Lower leg skin (tissue), 3 donors: Measurements from ENCODE around the gene SHISA7.

Experiments used
- POLR2A ChIP-seq, 2 donors: fragments of 450-650 bp; IDR thresholded peaks; one replicate each; pipeline ENCODE4 v1.6.1; 2016 to 2017; ENCODE audit warnings: antibody characterized with exemption in 2 of 2, mild to moderate bottlenecking in 1 of 2, moderate library complexity in 1 of 2
- TF ChIP-seq, protein P1 (sequence below), 3 donors: fragments of 450-650 bp; IDR thresholded peaks; one replicate each; pipeline ENCODE4 v1.5.1; 2016; ENCODE audit warnings: antibody characterized with exemption in 3 of 3, mild to moderate bottlenecking in 3 of 3, moderate library complexity in 2 of 3

DNA sequence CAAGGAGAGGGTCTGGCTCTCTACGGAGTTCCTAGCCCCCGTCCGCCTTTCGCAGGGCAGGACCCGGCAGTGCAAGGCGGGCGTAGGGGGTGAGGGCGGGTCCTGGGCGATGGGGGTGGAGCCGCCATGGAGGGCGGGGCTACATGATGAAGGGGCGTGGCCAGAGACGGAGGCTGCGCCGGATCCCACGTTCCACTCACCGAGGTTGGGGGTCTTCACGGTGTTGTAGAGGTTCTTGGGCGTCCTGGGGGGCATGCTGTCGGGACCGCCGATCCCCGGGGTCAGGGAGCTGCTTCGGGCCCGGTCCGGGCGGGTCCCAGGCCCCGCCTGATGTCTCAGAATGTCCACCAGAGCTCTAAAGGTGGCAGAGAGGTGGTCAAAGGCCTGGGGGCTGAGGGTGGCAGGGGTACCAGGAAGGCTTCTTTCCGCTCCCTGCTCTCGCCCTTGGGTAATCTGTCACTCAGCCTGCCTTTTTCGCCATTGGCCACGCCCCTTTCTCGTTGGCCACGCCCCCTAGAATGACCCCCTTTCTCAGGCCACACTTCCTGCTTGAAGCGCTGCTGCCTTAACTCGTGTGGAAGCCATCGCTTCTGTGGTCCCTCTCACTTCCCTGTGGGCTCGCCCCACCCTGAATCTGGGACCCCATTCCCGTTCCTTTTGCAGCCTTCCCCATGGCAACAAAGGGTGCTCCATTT lies 2.5 kb downstream of the SHISA7 start:
- TF ChIP-seq POLR2A (IDR thresholded peaks at IDR 0.05), result no peak
- TF ChIP-seq, protein P1, sequence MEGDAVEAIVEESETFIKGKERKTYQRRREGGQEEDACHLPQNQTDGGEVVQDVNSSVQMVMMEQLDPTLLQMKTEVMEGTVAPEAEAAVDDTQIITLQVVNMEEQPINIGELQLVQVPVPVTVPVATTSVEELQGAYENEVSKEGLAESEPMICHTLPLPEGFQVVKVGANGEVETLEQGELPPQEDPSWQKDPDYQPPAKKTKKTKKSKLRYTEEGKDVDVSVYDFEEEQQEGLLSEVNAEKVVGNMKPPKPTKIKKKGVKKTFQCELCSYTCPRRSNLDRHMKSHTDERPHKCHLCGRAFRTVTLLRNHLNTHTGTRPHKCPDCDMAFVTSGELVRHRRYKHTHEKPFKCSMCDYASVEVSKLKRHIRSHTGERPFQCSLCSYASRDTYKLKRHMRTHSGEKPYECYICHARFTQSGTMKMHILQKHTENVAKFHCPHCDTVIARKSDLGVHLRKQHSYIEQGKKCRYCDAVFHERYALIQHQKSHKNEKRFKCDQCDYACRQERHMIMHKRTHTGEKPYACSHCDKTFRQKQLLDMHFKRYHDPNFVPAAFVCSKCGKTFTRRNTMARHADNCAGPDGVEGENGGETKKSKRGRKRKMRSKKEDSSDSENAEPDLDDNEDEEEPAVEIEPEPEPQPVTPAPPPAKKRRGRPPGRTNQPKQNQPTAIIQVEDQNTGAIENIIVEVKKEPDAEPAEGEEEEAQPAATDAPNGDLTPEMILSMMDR (IDR thresholded peaks at IDR 0.05), result no peak
